ENCODE data around the gene CLASP2. TPM values are rescaled to one million over a fixed set of nuclear protein-coding genes. Genes with fewer than 3 reads are reported as not detected.
"Not testable (repeated sequence)": the region's sequence is repeated elsewhere in the genome, so short reads cannot be mapped to it uniquely, and the experiment has no call there.

The CLASP2 gene
- total RNA-seq, 4 donors from 2014 or later, result 38.4 to 53.2 (median 43.1) TPM

DNA sequence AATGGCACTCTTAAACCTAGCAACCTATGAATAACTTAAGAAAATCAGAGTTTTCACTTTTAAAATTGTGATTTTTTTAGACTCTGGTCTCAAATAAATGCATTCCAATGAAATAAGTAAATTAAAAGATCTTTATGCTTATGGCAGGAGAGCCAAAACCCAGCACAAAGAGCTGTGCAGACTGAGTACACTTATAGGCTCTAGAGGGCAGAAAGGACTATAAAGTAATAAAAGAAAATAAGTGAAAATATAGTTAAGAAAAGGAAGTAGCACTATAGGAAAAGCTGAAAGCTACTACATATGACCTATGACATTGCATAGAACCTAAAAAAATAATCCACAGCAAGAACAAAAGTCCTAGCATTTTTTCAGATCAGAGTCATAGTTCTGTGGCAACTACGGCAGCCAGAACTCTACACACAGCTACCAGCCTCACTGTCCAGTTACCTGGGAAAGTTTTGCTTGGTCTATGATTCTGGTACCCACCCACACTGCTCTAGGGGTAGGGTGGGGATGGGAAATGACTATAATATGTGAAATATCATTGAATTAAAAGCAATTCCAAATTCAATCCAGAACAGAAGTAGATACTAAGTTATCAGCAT, 30.5 kb downstream of the CLASP2 start:
- no peaks in the 10 kb centered on the region for H3K27me3 ChIP-seq
- 87% methylated on average over 1 of the region's 1 CpG for WGBS
- H3K9me3 ChIP-seq, result no peaks in the 10 kb centered on the region
- no peaks in the 10 kb centered on the region for H3K4me1 ChIP-seq
- TF ChIP-seq EP300 (IDR thresholded peaks at IDR 0.05) (no peak), POLR2AphosphoS5 (IDR thresholded peaks at IDR 0.05) (no peak), POLR2A (IDR thresholded peaks at IDR 0.05; ENCODE audit: low read depth) (no peak)
- TF ChIP-seq, protein P1, sequence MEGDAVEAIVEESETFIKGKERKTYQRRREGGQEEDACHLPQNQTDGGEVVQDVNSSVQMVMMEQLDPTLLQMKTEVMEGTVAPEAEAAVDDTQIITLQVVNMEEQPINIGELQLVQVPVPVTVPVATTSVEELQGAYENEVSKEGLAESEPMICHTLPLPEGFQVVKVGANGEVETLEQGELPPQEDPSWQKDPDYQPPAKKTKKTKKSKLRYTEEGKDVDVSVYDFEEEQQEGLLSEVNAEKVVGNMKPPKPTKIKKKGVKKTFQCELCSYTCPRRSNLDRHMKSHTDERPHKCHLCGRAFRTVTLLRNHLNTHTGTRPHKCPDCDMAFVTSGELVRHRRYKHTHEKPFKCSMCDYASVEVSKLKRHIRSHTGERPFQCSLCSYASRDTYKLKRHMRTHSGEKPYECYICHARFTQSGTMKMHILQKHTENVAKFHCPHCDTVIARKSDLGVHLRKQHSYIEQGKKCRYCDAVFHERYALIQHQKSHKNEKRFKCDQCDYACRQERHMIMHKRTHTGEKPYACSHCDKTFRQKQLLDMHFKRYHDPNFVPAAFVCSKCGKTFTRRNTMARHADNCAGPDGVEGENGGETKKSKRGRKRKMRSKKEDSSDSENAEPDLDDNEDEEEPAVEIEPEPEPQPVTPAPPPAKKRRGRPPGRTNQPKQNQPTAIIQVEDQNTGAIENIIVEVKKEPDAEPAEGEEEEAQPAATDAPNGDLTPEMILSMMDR (IDR thresholded peaks at IDR 0.05), result no peak
- H3K4me3 ChIP-seq, result no peak overlapping the region
- H3K27ac ChIP-seq (replicated peaks in 1 of 4), result no peak overlapping the region
- intact Hi-C loops (cut with DNase I), result no loop called here
- DNase-seq (ENCODE audit: extremely low spot score), result no peak
- H3K36me3 ChIP-seq, result peaks cover 0 to 26% (median 12%) of the 10 kb centered on the region in 4 donors

DNA sequence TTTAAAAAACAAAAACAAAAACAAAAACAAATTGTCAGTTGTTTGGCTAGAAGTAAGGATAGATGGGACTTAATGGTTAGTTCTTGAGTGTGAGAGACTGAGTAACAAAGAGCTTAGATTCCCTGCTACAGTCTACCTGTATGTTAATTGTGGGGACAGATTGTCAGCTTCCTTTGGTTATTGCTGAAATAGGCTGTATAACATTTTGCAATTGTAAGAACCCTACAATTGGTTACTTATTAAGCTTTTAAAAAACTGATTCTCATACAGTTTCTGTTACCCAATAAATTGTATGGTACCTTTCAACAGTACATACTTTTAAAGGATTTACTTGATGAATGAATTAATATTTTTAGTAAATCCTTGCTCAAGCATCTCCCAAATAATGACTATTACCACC, 35.3 kb downstream of the CLASP2 start:
- no peaks in the 10 kb centered on the region for H3K4me1 ChIP-seq
- H3K9me3 ChIP-seq, result no peaks in the 10 kb centered on the region
- no peaks in the 10 kb centered on the region for H3K27me3 ChIP-seq
- no peak overlapping the region for H3K27ac ChIP-seq (replicated peaks in 1 of 4)
- TF ChIP-seq POLR2A (IDR thresholded peaks at IDR 0.05; ENCODE audit: low read depth), result no peak
- TF ChIP-seq POLR2AphosphoS5 (IDR thresholded peaks at IDR 0.05), result no peak
- peaks cover 0 to 39% (median 18%) of the 10 kb centered on the region in 4 donors for H3K36me3 ChIP-seq
- DNase-seq (ENCODE audit: extremely low spot score), result no peak
- no peak overlapping the region for H3K4me3 ChIP-seq
- intact Hi-C loops (cut with DNase I), result no loop called here

DNA sequence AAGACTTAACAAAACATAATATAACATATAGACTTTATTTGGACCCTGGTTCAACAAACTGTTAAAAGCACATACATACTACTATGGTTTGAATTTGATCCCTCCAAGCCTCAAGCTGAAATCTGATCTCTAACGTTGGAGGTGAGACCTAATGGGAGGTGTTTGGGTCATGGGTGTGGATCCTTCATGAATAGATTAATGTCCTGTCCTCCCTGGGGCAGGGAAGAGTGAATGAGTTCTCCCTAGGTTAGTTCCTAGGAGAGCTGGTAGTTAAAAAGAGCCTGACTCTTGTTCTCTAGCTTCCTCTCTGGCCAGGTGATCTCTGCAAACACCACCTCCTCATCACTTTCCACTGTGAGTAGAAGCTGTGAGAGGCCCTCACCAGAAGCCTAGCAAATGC, 36.4 kb downstream of the CLASP2 start:
- peaks cover 0 to 39% (median 18%) of the 10 kb centered on the region in 4 donors for H3K36me3 ChIP-seq
- H3K4me1 ChIP-seq, result no peaks in the 10 kb centered on the region
- H3K4me3 ChIP-seq, result no peak overlapping the region
- DNase-seq (ENCODE audit: extremely low spot score), result no peak
- H3K27ac ChIP-seq (replicated peaks in 1 of 4), result no peak overlapping the region
- H3K9me3 ChIP-seq, result no peaks in the 10 kb centered on the region
- TF ChIP-seq POLR2A (IDR thresholded peaks at IDR 0.05; ENCODE audit: low read depth) (no peak), EP300 (IDR thresholded peaks at IDR 0.05) (no peak), POLR2AphosphoS5 (IDR thresholded peaks at IDR 0.05) (no peak)
- TF ChIP-seq, protein P1 (IDR thresholded peaks at IDR 0.05), result no peak
- 37% methylated on average over 1 of the region's 1 CpG for WGBS
- intact Hi-C loops (cut with DNase I), result no loop called here
- H3K27me3 ChIP-seq, result no peaks in the 10 kb centered on the region

DNA sequence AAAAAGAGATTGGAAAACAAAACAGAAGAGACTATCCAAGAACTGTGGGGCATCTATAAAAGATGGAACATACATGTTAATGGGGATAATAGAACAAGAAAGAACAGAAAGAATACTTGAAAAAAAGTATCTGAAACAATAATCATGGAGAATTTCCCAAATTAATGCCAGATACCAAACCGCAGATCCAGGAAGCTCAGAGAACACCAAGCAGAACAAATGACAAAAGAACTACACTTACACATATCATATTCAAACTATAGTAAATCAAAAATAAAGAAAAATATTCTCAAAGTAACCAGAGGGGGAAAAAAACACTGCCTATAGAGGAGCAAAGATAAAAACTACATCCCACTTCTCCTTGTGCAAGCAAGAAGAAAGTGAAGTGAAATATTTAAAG, 40.0 kb downstream of the CLASP2 start:
- Histone ChIP-seq H3K4me1 (no peaks in the 10 kb centered on the region), H3K4me3 (no peak overlapping the region), H3K27me3 (no peaks in the 10 kb centered on the region), H3K27ac (replicated peaks in 1 of 4) (no peak overlapping the region), H3K36me3 (peaks cover 0 to 18% (median 8%) of the 10 kb centered on the region in 4 donors), H3K9me3 (no peaks in the 10 kb centered on the region)
- intact Hi-C loops (cut with DNase I), result no loop called here
- DNase-seq (ENCODE audit: extremely low spot score), result no peak
- no peak for TF ChIP-seq EP300 (IDR thresholded peaks at IDR 0.05)
- TF ChIP-seq, protein P1 (IDR thresholded peaks at IDR 0.05), result no peak
- TF ChIP-seq POLR2AphosphoS5 (IDR thresholded peaks at IDR 0.05), result no peak
- TF ChIP-seq POLR2A (IDR thresholded peaks at IDR 0.05; ENCODE audit: low read depth), result no peak
- 97% methylated on average over 1 of the region's 1 CpG for WGBS

DNA sequence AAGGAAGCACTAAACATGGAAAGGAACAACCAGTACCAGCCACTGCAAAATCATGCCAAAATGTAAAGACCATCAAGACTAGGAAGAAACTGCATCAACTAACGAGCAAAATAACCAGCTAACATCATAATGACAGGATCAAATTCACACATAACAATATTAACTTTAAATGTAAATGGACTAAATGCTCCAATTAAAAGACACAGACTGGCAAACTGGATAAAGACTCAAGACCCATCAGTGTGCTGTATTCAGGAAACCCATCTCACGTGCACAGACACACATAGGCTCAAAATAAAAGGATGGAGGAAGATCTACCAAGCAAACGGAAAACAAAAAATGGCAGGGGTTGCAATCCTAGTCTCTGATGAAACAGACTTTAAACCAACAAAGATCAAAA, 44.6 kb downstream of the CLASP2 start:
- H3K4me1 ChIP-seq; H3K4me3 ChIP-seq; H3K9me3 ChIP-seq; DNase-seq (ENCODE audit: extremely low spot score); H3K27ac ChIP-seq (replicated peaks in 1 of 4); intact Hi-C loops (cut with DNase I); H3K27me3 ChIP-seq: not testable (repeated sequence)
- WGBS, result 94% methylated on average over 2 of the region's 3 CpGs
- H3K36me3 ChIP-seq, result peaks cover 0 to 12% (median 0%) of the 10 kb centered on the region in 4 donors

DNA sequence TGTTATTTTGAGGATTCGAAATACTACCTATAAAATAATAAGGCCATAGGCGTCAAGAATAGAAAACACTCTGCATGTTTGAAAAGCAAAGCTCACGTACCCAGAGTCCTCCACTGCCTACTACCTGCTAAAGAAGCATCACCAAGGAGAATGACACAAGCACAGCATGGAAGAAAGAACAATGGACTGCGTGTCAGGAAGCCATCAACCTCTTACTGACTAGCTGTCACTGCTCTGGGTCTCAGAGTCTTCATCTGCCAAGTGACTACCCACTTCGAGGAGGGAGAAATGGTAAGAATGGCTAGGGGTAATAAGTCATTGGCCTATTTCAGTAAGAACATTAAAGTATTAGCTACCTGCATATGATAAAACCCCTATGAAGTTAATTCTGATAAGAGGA, 49.4 kb downstream of the CLASP2 start:
- Histone ChIP-seq H3K4me1 (no peaks in the 10 kb centered on the region), H3K27ac (replicated peaks in 1 of 4) (no peak overlapping the region), H3K4me3 (no peak overlapping the region), H3K27me3 (no peaks in the 10 kb centered on the region), H3K9me3 (no peaks in the 10 kb centered on the region), H3K36me3 (peaks cover 0 to 12% (median 0%) of the 10 kb centered on the region in 4 donors)
- WGBS, result 90% methylated on average over 5 of the region's 5 CpGs
- TF ChIP-seq, protein P1 (IDR thresholded peaks at IDR 0.05), result no peak
- no peak for TF ChIP-seq POLR2AphosphoS5 (IDR thresholded peaks at IDR 0.05)
- no peak for TF ChIP-seq EP300 (IDR thresholded peaks at IDR 0.05)
- no peak for TF ChIP-seq POLR2A (IDR thresholded peaks at IDR 0.05; ENCODE audit: low read depth)
- intact Hi-C loops (cut with DNase I), result loop anchor here (5.0 kb wide), 1 partner anchor 39 kb away; no protein-coding TSS in a partner anchor
- DNase-seq (ENCODE audit: extremely low spot score), result no peak

Measured in esophagus muscularis mucosa (tissue), 4 donors.